ENCODE measurements around the gene CBX5.
"Not testable (repeated sequence)": the region's sequence is repeated elsewhere in the genome, so short reads cannot be mapped to it uniquely, and the experiment has no call there.

Gene CBX5

DNA sequence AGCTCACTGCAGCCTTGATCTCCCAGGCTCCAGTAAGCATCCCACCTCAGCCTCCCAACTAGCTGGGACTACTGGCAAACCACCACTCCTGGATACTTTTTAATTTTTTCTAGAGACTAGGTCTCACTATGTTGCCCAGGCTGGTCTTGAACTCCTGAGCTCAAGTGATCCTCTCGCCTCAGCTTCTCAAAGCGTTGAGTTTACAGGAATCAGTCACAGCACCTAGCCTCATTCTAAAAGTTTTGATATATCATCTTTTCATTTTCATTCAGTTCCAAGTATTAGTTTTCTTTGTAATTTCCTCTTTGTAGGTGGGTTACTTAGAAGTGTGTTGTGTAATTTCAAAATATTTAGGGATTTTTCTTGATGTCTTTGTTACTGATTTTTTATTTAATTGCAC, 9.6 kb downstream of the CBX5 start:
- DNase-seq = no peak

- no peak for DNase-seq
Measured at GRCh38 chr12:54266852-54267251, 13.1 kb downstream of the CBX5 start.

- DNase-seq = no peak
Measured at GRCh38 chr12:54265364-54265812, 14.5 kb downstream of the CBX5 start.

- DNase-seq = peak in 1 of 56 donors; percentile 23
Measured at GRCh38 chr12:54262403-54262925, 17.5 kb downstream of the CBX5 start.

GRCh38 chr12:54261815-54262402, 18.0 kb downstream of the CBX5 start:
- DNase-seq = no peak

- peak; percentile 9 to 90 (median 78) for DNase-seq
Measured at GRCh38 chr12:54259194-54260011, 20.5 kb downstream of the CBX5 start.

GRCh38 chr12:54258201-54258681, 21.7 kb downstream of the CBX5 start:
- DNase-seq = no peak

DNA sequence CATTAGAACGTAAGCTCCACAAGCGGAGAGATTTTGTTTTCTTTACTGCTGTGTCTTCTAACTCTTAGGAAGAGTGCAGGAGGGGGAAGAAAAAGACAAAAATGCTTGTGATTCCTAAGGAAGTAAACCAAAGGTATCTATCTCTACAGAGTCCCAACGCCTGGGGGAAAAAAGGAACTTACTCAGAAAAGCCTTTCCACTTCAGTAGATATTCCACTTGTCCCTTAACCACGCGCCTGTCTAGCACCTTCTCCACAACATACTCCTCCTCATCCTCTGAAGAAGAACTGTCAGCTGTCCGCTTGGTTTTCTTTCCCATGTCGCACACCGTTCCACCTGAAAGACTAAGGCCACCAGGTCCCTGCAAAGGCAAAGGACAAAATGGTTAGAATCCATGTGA, 22.6 kb downstream of the CBX5 start:
- DNase-seq = no peak

DNA sequence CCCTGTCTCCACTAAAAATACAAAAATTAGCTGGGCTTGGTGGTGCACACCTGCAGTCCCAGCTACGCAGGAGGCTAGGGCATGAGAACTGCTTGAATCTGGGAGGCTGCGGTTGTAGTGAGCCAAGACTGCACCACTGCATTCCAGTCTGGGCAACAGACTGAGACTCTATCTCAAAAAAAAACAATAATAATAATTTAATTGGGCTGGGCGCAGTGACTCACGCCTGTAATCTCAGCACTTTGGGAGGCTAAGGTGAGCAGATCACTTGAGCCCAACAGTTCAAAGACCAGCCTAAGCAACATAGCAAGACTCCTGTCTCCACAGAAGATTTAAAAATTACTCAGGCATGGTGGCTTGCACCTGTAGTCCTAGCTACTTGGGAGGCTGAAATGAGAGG, 26.7 kb downstream of the CBX5 start:
- DNase-seq = no peak

- no peak for DNase-seq
Measured at GRCh38 chr12:54251667-54252284, 28.1 kb downstream of the CBX5 start.

DNA sequence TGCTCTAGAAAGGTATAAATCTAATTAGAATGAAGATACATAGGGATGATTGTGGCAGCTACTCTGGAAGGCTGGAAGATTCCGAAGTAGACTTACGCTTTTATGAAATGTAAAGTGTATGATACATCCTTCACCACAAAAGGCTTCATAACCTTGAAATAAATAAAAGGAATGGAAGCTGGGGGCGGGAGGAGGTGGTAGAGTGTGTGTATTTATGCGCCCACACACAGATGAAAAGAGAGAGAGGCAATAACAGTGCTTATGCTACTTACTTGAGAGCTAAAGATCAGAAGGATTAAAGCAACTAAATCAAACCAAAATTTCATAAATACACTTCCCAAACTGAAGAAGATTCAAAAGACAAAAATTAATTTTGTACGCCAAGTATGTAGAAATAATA, 30.4 kb downstream of the CBX5 start:
- peak in 3 of 56 donors; percentile 6 to 34 (median 28) for DNase-seq

- DNase-seq = no peak
Measured at GRCh38 chr12:54246011-54246641, 33.8 kb downstream of the CBX5 start.

- DNase-seq = no peak
Measured at GRCh38 chr12:54240971-54241588, 38.8 kb downstream of the CBX5 start.

DNA sequence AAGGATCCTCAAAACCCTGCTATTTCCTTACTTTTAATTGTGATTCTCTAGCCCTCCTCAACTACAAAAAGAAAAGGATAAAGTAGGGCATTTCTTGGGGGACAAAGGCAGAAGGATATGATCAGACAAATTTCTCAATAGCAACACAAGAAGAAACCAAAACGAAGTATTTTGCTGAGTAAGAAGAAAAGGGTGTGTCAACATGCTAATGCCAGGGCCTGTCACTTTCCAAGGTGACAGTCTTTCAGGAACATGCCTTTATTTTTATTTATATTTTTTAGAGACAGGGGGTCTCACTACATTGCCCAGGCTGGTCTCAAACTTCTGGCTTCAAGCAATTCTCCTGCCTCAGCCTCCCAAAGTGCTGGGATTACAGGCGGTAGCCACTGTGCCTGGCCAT, 39.8 kb downstream of the CBX5 start:
- no peak for DNase-seq

GRCh38 chr12:54239620-54240019, 40.3 kb downstream of the CBX5 start:
- DNase-seq = no peak

DNA sequence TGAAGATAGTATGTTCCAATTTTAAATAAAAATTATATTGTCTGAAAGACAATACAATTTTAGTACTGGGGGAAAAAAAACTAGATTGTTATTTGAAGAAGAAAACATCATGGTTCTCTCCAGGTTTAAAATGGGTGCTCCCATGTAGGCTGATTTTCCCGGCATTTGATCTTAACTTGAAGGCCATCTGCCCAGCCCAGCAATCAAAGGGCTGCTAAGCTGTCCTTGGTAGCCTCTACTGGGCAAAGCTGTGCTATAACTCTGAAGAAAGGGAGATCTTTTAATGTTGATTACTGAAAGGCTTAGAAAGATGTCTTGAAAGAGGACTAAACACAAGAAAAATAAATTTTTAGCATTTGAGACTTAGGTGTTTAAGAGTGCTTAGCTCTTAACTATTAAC, 41.4 kb downstream of the CBX5 start:
- DNase-seq = no peak

- DNase-seq = no peak
Measured at GRCh38 chr12:54232790-54233189, 47.1 kb downstream of the CBX5 start.

DNA sequence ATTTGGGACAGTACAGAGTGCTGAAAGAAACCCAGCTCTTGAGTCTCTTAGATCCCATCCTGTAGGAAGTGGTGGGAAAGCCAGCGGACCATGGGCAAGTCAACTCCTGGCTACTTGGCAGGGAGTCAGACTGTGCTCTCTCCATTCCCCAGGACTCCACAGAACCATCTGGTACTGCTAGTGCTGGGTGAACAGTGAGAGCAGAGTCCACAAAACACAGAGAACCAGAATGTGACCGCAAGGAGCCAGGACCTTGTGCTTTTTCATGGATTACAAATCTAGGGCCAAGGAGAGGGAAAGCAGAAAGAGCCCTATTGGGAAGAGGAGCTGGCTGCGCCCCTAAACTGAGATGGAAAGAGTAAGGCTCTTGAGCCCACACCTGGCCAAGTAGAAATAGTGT, 48.7 kb downstream of the CBX5 start:
- not testable (repeated sequence) for DNase-seq

- DNase-seq = no peak
Measured at GRCh38 chr12:54230555-54230954, 49.4 kb downstream of the CBX5 start.

DNA sequence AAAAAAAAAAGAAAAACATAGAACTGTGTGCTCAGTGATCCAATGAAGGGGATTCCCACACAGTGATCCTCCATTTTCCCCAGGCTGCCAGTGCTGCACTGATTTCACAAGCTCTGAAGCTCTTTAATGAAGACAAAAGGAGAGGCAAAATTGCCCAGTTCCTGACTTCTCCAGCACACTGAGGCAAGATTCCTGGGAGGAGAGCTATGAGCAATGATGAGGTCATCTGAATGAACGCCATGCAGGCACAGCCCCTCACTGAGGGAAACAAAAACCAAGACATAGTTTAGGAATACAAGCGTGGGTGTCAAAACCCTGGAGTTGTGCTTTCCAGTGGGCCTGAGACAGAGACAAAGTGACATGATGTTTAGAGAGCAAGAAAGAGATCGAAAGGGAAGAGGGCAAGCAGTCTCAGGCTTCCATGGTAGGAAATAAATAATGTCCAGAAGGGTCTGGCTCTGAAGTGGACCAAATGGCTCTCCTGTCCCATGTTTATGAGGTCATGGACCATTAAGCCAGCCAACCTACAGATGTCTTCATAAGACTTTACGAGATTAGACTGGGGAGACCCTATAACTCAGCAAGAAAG, 50.2 kb downstream of the CBX5 start:
- DNase-seq = peak in 3 of 56 donors; percentile 14 to 32 (median 21)

DNA sequence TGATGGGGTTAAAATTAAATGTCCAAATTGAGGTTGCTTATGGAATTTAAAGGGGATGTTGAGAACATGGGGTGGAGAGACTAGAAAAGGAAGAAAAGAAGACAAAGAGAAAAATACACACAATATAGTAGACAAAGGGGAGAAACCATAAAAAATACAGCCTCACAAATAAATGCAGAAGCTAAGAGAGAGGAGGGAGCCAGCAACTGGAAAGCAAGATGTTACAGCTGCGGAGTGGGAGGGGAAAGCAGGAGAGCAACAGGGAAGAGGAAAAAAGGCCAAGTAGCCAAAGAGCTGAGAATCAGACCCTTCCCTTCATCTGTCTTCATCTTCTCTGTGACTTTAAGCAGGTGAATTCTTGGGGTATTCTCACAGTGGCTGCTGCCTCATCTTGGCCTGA, 51.5 kb downstream of the CBX5 start:
- no peak for DNase-seq
